ENCODE data around the gene DNMT1. TPM values are rescaled to one million over a fixed set of nuclear protein-coding genes. Genes with fewer than 3 reads are reported as not detected.
"Not testable (repeated sequence)": the region's sequence is repeated elsewhere in the genome, so short reads cannot be mapped to it uniquely, and the experiment has no call there.

Gene DNMT1
- total RNA-seq, 2 experiments from 2014 or later = 372 to 379 TPM

DNA sequence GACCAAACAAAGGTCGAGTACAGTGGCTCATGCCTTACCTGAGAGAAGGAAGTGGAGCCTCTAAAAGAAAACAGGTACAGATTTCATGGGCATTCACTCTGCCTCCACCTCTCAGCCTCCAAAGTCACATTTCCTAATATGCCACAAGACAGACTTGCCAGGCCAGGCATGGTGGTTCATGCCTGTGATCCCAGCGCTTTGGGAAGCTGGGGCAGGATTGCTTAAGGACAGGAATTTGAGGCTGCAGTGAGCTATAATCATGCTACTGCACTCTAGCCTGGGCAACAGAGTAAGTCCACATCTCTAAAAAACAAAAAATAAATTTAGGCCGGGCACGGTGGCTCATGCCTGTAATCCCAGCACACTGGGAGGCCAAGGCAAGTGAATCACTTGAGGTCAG, 10.9 kb upstream of the DNMT1 start:
- intact Hi-C loops (cut with micrococcal nuclease) = no loop called here
- peaks cover 5% of the 10 kb centered on the region for H3K9me3 Mint-ChIP-seq
- ATAC-seq (no peak), DNase-seq (no peak)
- ChIA-PET POLR2A (interaction anchor here (0.8 to 1.6 kb wide), 4 partner anchors 11 to 42 kb away, joined by 3 to 8 read pairs (median 4); partner anchors contain the start of gene DNMT1), CTCF (interaction anchor here (4.4 kb wide), 1 partner anchor 45 kb away, joined by 18 read pairs; no protein-coding TSS in a partner anchor)
- H3K36me3 Mint-ChIP-seq (ENCODE audit: low read depth) = peaks cover 2% of the 10 kb centered on the region
- no peak overlapping the region for H3K4me3 Mint-ChIP-seq
- TF ChIP-seq, protein P1, sequence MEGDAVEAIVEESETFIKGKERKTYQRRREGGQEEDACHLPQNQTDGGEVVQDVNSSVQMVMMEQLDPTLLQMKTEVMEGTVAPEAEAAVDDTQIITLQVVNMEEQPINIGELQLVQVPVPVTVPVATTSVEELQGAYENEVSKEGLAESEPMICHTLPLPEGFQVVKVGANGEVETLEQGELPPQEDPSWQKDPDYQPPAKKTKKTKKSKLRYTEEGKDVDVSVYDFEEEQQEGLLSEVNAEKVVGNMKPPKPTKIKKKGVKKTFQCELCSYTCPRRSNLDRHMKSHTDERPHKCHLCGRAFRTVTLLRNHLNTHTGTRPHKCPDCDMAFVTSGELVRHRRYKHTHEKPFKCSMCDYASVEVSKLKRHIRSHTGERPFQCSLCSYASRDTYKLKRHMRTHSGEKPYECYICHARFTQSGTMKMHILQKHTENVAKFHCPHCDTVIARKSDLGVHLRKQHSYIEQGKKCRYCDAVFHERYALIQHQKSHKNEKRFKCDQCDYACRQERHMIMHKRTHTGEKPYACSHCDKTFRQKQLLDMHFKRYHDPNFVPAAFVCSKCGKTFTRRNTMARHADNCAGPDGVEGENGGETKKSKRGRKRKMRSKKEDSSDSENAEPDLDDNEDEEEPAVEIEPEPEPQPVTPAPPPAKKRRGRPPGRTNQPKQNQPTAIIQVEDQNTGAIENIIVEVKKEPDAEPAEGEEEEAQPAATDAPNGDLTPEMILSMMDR (IDR thresholded peaks at IDR 0.05) = no peak
- H3K27me3 Mint-ChIP-seq = no peaks in the 10 kb centered on the region
- no peaks in the 10 kb centered on the region for H3K4me1 Mint-ChIP-seq (ENCODE audit: low read depth)
- no peak overlapping the region for H3K27ac Mint-ChIP-seq

DNA sequence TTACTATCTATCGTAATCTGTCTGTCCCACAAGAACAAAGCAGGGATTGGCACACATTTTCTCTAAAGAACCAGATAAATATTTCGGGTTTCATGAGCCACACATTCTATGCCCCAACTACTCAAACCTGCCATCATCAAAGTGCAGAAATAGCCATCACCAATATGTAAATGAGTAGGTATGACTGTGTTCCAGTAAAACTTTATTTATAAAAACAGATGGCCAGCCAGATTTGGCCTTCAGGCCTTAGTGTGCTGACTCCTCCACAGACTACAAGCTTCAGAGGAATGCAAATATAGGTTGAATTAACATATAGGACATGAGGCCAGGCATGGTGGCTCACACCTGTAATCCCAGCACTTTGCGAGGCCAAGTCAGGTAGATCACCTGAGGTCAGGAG, 8.9 kb upstream of the DNMT1 start:
- TF ChIP-seq, protein P1 (IDR thresholded peaks at IDR 0.05) = no peak
- Mint-ChIP-seq H3K4me3 (no peak overlapping the region), H3K27me3 (no peaks in the 10 kb centered on the region), H3K27ac (no peak overlapping the region), H3K36me3 (ENCODE audit: low read depth) (peaks cover 2% of the 10 kb centered on the region), H3K9me3 (peaks cover 5% of the 10 kb centered on the region), H3K4me1 (ENCODE audit: low read depth) (peaks cover 7% of the 10 kb centered on the region)
- POLR2A ChIA-PET = interaction anchor here (1.3 kb wide), 1 partner anchor 9 kb away, joined by 4 read pairs; the partner anchor contains the start of gene DNMT1
- CTCF ChIA-PET = no interaction called here
- no peak for DNase-seq
- ATAC-seq = no peak
- intact Hi-C loops (cut with micrococcal nuclease) = no loop called here

DNA sequence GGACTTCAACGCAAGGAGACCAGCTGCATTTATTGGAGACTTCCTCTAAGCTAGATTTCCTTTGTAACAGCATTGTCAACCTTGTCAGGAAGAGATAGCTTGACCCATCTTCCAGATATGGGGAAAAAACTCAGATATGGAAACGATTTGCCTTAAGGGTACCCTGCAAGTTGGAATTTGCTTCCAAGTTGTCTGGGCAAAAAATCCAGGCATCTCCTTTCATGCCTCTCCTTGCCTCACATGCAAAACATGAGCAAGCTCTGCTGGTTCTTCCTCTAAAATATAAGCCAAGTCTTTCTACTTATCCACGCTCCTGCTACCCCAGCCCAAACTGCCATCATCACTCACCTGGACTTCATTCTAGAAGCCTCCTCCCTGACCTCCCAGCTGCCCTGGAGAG, 6.4 kb upstream of the DNMT1 start:
- no peaks in the 10 kb centered on the region for H3K9me3 Mint-ChIP-seq
- H3K4me3 Mint-ChIP-seq = no peak overlapping the region
- CTCF ChIA-PET = interaction anchor here (0.8 to 2.2 kb wide), 3 partner anchors 13 to 48 kb away, joined by 5 to 12 read pairs (median 6); no protein-coding TSS in a partner anchor
- peaks cover 11% of the 10 kb centered on the region for H3K4me1 Mint-ChIP-seq (ENCODE audit: low read depth)
- no peak for ATAC-seq
- DNase-seq = no peak
- H3K27me3 Mint-ChIP-seq = no peaks in the 10 kb centered on the region
- H3K27ac Mint-ChIP-seq = no peak overlapping the region
- no peaks in the 10 kb centered on the region for H3K36me3 Mint-ChIP-seq (ENCODE audit: low read depth)
- POLR2A ChIA-PET = interaction anchor here (0.8 to 1.9 kb wide), 4 partner anchors 11 to 85 kb away, joined by 3 to 4 read pairs (median 3); no protein-coding TSS in a partner anchor
- TF ChIP-seq, protein P1 (IDR thresholded peaks at IDR 0.05) = no peak
- intact Hi-C loops (cut with micrococcal nuclease) = no loop called here

DNA sequence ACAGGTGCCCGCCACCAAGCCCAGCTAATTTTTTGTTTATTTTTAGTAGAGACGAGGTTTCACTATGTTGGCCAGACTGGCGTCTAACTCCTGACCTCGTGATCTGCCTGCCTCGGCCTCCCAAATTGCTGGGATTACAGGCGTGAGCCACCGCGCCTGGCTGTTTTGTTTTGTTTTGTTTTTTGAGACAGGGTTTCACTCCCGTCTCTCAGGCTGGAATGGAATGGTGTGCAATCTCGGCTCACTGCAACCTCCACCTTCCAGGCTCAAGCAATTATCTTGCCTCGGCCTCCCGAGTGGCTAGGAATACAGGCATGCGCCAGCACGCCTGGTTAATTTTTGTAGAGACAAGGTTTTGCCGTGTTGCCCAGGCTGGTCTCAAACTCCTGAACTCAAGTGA, 5.3 kb upstream of the DNMT1 start:
- POLR2A ChIA-PET = interaction anchor here (0.6 to 1.9 kb wide), 2 partner anchors 11 to 195 kb away, joined by 3 to 4 read pairs; no protein-coding TSS in a partner anchor
- H3K27ac Mint-ChIP-seq; H3K36me3 Mint-ChIP-seq (ENCODE audit: low read depth); H3K9me3 Mint-ChIP-seq; H3K27me3 Mint-ChIP-seq; ATAC-seq; intact Hi-C loops (cut with micrococcal nuclease); H3K4me3 Mint-ChIP-seq; DNase-seq: not testable (repeated sequence)
- CTCF ChIA-PET = interaction anchor here (1.6 to 2.1 kb wide), 3 partner anchors 15 to 80 kb away, joined by 3 to 13 read pairs (median 6); partner anchors contain the start of gene EIF3G
- H3K4me1 Mint-ChIP-seq (ENCODE audit: low read depth) = peaks cover 16% of the 10 kb centered on the region

DNA sequence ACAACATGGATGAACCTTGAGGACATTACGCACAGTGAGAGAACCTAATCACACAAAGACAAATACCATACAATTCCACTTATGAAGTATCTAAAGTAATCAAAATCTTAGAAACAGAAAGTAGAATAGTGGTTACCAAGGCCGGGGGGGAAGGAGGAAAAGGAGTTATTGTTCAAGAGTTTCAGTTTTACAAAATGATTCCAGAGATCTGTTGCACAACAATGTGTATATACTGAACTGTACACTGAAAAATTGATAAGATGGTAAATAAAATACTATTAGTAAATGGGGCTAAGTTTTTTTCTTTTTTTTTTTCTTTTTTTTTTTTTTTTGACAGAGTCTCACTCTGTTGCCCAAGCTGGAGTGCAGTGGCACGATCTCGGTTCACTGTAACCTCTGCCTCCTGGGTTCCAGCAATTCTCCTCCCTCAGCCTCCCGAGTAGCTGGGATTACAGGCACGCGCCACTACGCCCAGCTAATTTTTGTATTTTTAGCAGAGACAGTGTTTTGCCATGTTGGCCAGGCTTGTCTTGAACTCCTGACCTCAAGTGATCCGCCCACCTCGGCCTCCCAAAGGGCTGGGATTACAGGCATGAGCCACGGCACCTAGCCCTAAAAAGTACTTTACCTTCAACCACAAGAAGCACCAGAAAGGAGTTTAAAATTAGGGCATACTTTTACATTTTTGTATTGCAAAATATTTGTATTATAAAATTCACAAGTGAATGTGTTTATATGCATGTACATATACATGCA, 4.3 kb upstream of the DNMT1 start:
- POLR2A ChIA-PET = interaction anchor here (1.0 kb wide), 1 partner anchor 37 kb away, joined by 3 read pairs; no protein-coding TSS in a partner anchor
- H3K36me3 Mint-ChIP-seq (ENCODE audit: low read depth); H3K9me3 Mint-ChIP-seq; ATAC-seq; H3K27me3 Mint-ChIP-seq: not testable (repeated sequence)
- peak overlapping the region; percentile 77 for H3K27ac Mint-ChIP-seq
- peak; percentile 41 for DNase-seq
- H3K4me3 Mint-ChIP-seq = peak overlapping the region; percentile 39
- H3K4me1 Mint-ChIP-seq (ENCODE audit: low read depth) = peaks cover 17% of the 10 kb centered on the region
- CTCF ChIA-PET = interaction anchor here (1.0 to 2.1 kb wide), 5 partner anchors 11 to 79 kb away, joined by 3 to 13 read pairs (median 4); partner anchors contain the start of gene EIF3G
- intact Hi-C loops (cut with micrococcal nuclease) = loop anchor here (5.0 kb wide), 1 partner anchor 53 kb away; the partner anchor contains the start of gene MRPL4
